BJ (cell line): ENCODE results near the gene PCDHGA8. TPM values are rescaled to one million over a fixed set of nuclear protein-coding genes. Genes with fewer than 3 reads are reported as not detected.
A peak's percentile ranks its signal among the peaks of the same experiment; 100 is the strongest.
"Not testable (repeated sequence)": the region's sequence is repeated elsewhere in the genome, so short reads cannot be mapped to it uniquely, and the experiment has no call there.

ENCODE experiments used
- CTCF ChIA-PET: fragments of 350-600 bp; formaldehyde crosslinking; extraction: SDS; loops from one replicate; lab custom pipeline; 2021; ENCODE audit warnings: antibody characterized with exemption, inconsistent platforms; lab: Yijun Ruan, JAX
- POLR2A ChIA-PET: fragments of 300-600 bp; sonication (Branson Sonifier 250); formaldehyde crosslinking; extraction: SDS; loops from one replicate; lab custom pipeline; 2021; ENCODE audit warnings: antibody characterized with exemption; lab: Charles Lee
- DNase-seq: peaks from one replicate; pipeline ENCODE4 v3.0.0-alpha.2; 2011; ENCODE audit warnings: low read depth
- H3K27me3 ChIP-seq: 2 replicates; pipeline ENCODE4 v1.6.0; 2011; ENCODE audit warnings: low read length; ENCODE audit not compliant: control insufficient read depth, insufficient read depth
- H3K36me3 ChIP-seq: 2 replicates; pipeline ENCODE4 v1.5.1; 2011; ENCODE audit warnings: low read length; ENCODE audit not compliant: control insufficient read depth, insufficient read depth
- H3K4me3 ChIP-seq: 2 replicates; pipeline ENCODE4 v1.5.1; 2011; ENCODE audit warnings: low read depth, mild to moderate bottlenecking, control low read depth, low read length
- polyA plus RNA-seq: library from polyadenylated mRNA; depleted of rRNA; stranded (reverse); fragments of >200 nt; gene quantifications from 2 replicates; pipeline ENCODE4 v1.2.3, GENCODE V29; 2011
- TF ChIP-seq, protein P1 (sequence below): IDR thresholded peaks from 2 replicates; pipeline ENCODE4 v1.5.1; 2011; ENCODE audit warnings: low read depth, mild to moderate bottlenecking, control low read depth, inconsistent platforms, low read length, moderate library complexity; ENCODE audit not compliant: insufficient read depth

The PCDHGA8 gene
- polyA plus RNA-seq, 1 experiment: 0.77 TPM

DNA sequence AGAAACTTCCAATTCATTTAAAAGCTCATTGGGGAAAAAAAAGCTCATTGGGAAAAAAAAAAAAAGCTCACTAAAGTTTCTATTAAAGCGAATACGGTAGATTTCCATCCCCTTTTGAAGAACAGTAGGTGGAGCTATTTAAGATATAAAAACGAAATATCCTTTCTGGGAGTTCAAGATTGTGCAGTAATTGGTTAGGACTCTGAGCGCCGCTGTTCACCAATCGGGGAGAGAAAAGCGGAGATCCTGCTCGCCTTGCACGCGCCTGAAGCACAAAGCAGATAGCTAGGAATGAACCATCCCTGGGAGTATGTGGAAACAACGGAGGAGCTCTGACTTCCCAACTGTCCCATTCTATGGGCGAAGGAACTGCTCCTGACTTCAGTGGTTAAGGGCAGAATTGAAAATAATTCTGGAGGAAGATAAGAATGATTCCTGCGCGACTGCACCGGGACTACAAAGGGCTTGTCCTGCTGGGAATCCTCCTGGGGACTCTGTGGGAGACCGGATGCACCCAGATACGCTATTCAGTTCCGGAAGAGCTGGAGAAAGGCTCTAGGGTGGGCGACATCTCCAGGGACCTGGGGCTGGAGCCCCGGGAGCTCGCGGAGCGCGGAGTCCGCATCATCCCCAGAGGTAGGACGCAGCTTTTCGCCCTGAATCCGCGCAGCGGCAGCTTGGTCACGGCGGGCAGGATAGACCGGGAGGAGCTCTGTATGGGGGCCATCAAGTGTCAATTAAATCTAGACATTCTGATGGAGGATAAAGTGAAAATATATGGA lies 38.1 kb downstream of the PCDHGA8 start, which contains the start of gene PCDHGA12:
Gene PCDHGA12, plus strand, starts transcription at position 176 of the 782 bp plus-strand sequence. Its CDS starts 253 bp downstream, at position 429.
- ChIA-PET POLR2A (interaction anchor here (0.6 to 1.5 kb wide), 3 partner anchors 11 to 46 kb away, joined by 4 to 7 read pairs (median 5); no protein-coding TSS in a partner anchor), CTCF (interaction anchor here (0.6 to 5.2 kb wide), 26 partner anchors 8 to 143 kb away, joined by 3 to 72 read pairs (median 4); partner anchors contain the start of genes PCDHGA11, PCDHGA3, PCDHGB7 and PCDHGC3)
- TF ChIP-seq, protein P1, sequence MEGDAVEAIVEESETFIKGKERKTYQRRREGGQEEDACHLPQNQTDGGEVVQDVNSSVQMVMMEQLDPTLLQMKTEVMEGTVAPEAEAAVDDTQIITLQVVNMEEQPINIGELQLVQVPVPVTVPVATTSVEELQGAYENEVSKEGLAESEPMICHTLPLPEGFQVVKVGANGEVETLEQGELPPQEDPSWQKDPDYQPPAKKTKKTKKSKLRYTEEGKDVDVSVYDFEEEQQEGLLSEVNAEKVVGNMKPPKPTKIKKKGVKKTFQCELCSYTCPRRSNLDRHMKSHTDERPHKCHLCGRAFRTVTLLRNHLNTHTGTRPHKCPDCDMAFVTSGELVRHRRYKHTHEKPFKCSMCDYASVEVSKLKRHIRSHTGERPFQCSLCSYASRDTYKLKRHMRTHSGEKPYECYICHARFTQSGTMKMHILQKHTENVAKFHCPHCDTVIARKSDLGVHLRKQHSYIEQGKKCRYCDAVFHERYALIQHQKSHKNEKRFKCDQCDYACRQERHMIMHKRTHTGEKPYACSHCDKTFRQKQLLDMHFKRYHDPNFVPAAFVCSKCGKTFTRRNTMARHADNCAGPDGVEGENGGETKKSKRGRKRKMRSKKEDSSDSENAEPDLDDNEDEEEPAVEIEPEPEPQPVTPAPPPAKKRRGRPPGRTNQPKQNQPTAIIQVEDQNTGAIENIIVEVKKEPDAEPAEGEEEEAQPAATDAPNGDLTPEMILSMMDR: peak; percentile 59
- Histone ChIP-seq H3K36me3 (no peaks in the 10 kb centered on the region; the same call in none of the 2 replicates), H3K27me3 (no peaks in the 10 kb centered on the region), H3K4me3 (peak within 1 kb of the TSS; percentile 39)
- DNase-seq: no peak

DNA sequence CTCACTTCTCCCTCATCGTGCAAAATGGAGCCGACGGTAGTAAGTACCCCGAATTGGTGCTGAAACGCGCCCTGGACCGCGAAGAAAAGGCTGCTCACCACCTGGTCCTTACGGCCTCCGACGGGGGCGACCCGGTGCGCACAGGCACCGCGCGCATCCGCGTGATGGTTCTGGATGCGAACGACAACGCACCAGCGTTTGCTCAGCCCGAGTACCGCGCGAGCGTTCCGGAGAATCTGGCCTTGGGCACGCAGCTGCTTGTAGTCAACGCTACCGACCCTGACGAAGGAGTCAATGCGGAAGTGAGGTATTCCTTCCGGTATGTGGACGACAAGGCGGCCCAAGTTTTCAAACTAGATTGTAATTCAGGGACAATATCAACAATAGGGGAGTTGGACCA lies 38.9 kb downstream of the PCDHGA8 start:
- Histone ChIP-seq H3K27me3 (no peaks in the 10 kb centered on the region), H3K36me3 (no peaks in the 10 kb centered on the region; the same call in none of the 2 replicates), H3K4me3 (peak overlapping the region; percentile 39)
- ChIA-PET POLR2A (interaction anchor here (1.5 kb wide), 1 partner anchor 45 kb away, joined by 7 read pairs; no protein-coding TSS in a partner anchor), CTCF (interaction anchor here (0.9 to 5.2 kb wide), 12 partner anchors 8 to 130 kb away, joined by 3 to 72 read pairs (median 9); partner anchors contain the start of genes PCDHGA11, PCDHGB7 and PCDHGC3)
- TF ChIP-seq, protein P1: no peak
- no peak for DNase-seq

DNA sequence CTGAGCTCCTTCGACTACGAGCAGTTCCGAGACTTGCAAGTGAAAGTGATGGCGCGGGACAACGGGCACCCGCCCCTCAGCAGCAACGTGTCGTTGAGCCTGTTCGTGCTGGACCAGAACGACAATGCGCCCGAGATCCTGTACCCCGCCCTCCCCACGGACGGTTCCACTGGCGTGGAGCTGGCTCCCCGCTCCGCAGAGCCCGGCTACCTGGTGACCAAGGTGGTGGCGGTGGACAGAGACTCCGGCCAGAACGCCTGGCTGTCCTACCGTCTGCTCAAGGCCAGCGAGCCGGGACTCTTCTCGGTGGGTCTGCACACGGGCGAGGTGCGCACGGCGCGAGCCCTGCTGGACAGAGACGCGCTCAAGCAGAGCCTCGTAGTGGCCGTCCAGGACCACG lies 39.9 kb downstream of the PCDHGA8 start:
- CTCF ChIA-PET: interaction anchor here (1.1 to 5.2 kb wide), 4 partner anchors 11 to 126 kb away, joined by 3 to 72 read pairs (median 14); partner anchors contain the start of gene PCDHGA11
- DNase-seq, H3K4me3 ChIP-seq, H3K27me3 ChIP-seq, POLR2A ChIA-PET, H3K36me3 ChIP-seq: not testable (repeated sequence)

DNA sequence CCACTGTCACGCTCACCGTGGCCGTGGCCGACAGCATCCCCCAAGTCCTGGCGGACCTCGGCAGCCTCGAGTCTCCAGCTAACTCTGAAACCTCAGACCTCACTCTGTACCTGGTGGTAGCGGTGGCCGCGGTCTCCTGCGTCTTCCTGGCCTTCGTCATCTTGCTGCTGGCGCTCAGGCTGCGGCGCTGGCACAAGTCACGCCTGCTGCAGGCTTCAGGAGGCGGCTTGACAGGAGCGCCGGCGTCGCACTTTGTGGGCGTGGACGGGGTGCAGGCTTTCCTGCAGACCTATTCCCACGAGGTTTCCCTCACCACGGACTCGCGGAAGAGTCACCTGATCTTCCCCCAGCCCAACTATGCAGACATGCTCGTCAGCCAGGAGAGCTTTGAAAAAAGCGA lies 40.3 kb downstream of the PCDHGA8 start:
- H3K36me3 ChIP-seq, POLR2A ChIA-PET, H3K27me3 ChIP-seq, DNase-seq, H3K4me3 ChIP-seq: not testable (repeated sequence)
- CTCF ChIA-PET: interaction anchor here (1.1 to 5.2 kb wide), 4 partner anchors 11 to 125 kb away, joined by 3 to 72 read pairs (median 14); partner anchors contain the start of gene PCDHGA11

DNA sequence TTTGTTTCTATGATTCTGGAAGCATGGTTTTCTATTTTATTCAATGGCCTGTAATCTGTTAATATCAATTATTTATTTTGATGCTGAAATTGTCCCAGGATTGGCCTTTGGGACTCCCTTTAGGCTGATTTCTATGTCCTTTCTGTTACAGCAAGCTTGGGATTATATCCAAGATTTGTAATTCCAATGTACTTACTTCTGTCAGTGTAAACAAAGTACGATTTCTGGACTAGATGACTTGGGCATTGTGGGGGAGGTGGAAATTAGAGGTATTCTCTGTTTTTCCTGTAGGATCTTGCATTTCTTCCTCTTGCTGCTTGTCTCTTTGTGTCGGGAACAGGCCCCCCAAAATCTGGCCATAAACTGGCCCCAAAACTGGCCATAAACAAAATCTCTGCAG lies 41.6 kb downstream of the PCDHGA8 start:
- TF ChIP-seq, protein P1: no peak
- Histone ChIP-seq H3K4me3 (no peak overlapping the region), H3K27me3 (no peaks in the 10 kb centered on the region), H3K36me3 (no peaks in the 10 kb centered on the region)
- no peak for DNase-seq
- POLR2A ChIA-PET: no interaction called here
- CTCF ChIA-PET: interaction anchor here (0.6 to 1.1 kb wide), 2 partner anchors 83 to 127 kb away, joined by 3 read pairs; no protein-coding TSS in a partner anchor

DNA sequence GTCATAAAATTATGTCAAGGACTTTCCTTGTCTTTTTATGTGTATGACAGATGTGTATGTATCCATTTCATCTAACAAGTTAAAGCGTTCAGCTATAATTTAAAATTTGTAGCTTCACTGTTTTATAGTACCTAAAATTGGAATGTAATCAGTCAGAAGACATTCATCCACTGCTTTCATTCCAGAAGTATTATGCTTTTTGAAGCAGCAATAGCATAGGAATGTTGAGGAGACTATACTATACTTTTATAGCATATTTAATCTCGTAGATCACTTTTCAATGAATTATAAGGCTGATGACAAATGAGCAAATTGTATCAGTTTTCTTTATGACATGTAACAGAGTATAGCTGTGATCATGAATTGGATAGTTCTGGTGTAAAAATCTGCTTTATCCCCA lies 44.8 kb downstream of the PCDHGA8 start:
- Histone ChIP-seq H3K27me3 (no peaks in the 10 kb centered on the region), H3K4me3 (no peak overlapping the region), H3K36me3 (peaks cover 3% of the 10 kb centered on the region; the same call in 1 of the 2 replicates)
- DNase-seq: no peak
- TF ChIP-seq, protein P1: no peak
- CTCF ChIA-PET: interaction anchor here (0.6 to 1.9 kb wide), 6 partner anchors 20 to 126 kb away, joined by 3 to 9 read pairs (median 4); partner anchors contain the start of gene PCDHGB7
- POLR2A ChIA-PET: no interaction called here
